ENCODE measurements around the gene PRAME.
A peak's percentile ranks its signal among the peaks of the same experiment; 100 is the strongest.

Gene PRAME

DNA sequence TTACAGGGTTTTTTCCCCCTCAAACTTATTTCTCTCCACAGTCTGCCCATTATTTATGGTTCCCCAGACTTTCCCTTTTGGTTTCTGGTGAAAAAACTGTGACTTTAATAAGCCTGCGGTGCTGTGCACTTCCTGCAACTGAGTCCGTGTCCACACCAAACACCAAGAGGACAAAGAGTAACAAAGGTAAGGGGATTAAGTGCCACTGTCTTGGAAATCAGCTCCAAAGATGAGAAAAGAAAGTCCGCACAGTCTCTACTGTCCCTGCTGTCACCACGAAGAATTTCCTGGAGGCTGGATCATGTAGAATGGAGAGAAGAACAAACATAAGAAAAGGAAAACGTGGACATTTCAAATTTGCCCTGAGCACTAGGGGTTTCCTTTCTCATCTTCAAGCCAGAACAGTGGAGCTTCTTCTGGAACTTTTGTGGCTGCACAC is 17.9 kb upstream of the PRAME start:
- FAIRE-seq (no peak), DNase-seq (ENCODE audit: insufficient read length, low spot score) (no peak)
- TF ChIP-seq, protein P1, sequence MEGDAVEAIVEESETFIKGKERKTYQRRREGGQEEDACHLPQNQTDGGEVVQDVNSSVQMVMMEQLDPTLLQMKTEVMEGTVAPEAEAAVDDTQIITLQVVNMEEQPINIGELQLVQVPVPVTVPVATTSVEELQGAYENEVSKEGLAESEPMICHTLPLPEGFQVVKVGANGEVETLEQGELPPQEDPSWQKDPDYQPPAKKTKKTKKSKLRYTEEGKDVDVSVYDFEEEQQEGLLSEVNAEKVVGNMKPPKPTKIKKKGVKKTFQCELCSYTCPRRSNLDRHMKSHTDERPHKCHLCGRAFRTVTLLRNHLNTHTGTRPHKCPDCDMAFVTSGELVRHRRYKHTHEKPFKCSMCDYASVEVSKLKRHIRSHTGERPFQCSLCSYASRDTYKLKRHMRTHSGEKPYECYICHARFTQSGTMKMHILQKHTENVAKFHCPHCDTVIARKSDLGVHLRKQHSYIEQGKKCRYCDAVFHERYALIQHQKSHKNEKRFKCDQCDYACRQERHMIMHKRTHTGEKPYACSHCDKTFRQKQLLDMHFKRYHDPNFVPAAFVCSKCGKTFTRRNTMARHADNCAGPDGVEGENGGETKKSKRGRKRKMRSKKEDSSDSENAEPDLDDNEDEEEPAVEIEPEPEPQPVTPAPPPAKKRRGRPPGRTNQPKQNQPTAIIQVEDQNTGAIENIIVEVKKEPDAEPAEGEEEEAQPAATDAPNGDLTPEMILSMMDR (IDR thresholded peaks at IDR 0.05; ENCODE audit: insufficient read depth, missing control alignments): no peak

DNA sequence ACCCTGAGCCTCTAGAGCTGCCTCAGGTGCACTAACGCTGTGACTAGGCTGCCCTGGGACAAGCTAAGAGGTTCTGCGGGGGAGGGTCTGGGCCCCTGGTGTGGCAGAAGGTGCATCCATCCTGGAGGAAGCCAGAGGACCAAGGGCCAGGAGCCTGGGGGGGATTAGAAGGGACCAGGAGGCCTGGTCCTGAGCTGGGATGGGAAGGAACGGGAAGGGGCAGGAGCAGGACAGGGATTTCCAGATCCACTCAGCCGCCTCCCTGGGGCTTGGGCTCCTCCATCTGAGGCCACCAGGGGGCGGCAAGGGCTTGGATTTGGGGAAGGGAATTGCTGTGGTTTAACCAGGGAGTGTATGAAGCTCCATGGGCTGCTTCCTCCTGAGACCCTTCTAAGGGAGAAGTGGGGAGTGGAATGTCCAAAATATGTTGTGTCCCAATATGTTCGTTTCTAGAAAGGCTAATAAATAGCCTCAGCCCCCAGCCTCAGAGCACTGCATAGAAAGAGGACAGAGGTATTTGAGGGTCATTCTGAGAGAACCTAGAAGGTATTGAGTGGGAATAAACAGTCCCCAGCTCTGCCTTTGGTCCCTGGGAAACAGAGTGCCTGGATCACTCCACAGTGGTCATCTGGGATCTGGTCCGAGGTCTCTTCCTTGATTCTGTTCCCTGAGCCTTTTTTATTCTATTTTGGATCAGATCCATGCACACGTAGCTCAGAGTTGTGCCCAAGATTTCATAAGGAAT is 17.4 kb upstream of the PRAME start:
- DNase-seq (ENCODE audit: insufficient read length, low spot score) (no peak), FAIRE-seq (no peak)
- TF ChIP-seq, protein P1 (IDR thresholded peaks at IDR 0.05; ENCODE audit: insufficient read depth, missing control alignments): peak; percentile 87

DNA sequence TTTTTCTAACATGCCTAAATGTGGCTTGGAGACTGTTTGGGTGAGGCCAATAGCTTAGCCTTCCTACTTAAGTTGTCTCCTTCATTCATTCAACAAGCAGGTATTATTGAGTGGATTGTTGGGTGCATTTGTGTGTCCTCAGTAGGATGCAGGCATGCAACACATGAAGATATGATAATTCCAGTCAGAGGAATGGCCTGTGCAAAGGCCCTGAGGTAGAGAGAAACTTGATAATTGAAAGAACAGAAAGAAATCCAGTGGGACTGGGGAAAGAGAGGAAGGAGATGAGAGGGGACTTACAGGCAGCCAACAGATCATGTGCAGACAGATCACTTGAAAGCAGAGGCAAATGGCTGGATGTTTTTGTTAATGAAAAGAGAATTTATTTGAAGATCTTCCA is 15.3 kb upstream of the PRAME start:
- FAIRE-seq (no peak), DNase-seq (ENCODE audit: insufficient read length, low spot score) (no peak)
- TF ChIP-seq, protein P1 (IDR thresholded peaks at IDR 0.05; ENCODE audit: insufficient read depth, missing control alignments): no peak

DNA sequence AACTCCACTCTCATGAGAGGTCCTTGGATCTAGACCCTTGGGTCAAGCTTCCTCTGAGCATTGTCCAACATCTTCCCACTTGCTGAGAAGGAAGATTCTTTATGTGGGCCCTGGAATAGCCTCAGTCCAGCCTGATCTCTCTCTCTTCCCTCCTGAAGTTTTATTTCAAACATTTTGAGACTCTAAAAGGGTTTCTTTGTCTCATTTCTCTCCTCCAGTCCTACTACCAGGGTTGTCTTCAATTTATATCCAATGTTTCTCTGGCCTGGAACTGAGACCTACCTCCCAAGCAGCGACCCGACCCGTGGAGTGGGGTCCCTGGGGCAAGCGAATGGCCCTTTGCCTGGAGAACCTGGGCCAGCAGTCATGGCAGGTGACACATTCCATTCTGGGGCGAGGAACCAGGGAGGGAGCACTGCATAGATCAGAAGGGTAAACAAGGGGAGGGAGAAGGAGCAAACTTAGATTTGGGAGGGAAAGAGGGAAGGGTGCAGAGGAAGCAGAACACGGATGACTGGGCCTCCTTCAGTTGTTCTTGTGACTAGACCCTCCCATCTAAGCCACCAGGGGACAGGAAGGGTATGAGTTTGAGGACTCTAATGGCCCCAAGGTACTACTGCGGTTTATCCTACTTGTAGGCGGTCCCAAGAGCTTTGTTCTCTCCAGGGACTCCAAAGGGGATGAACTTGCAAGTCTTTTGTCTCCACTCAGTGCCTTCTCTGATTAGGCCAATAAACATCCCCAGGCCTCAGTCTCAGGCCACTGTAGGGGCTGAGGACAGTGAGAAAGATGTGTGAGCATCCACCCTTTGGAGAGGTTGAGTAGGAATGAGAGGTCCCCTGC is 14.2 kb upstream of the PRAME start:
- TF ChIP-seq, protein P1 (IDR thresholded peaks at IDR 0.05; ENCODE audit: insufficient read depth, missing control alignments): no peak
- no peak for DNase-seq (ENCODE audit: insufficient read length, low spot score)
- FAIRE-seq: no peak

DNA sequence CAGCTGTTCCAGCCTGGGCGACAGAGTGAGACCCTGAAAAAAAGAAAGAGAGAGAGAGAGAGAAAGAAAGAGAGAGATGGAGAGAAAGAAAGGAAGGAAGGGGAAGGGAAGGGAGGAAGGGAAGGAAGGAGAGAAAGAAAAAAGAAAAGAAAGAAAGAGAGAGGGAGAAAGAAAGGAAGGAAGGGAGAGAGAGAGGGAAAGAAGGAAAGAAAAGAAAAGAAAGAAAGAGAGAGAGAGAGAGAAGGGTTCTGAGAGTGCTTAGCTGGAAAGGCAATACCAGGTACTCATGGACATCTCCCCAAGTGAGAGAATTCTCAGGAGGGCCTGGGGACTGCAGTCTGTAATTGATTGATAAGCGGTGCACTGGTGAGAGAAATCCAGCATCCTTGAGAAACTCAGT is 12.8 kb upstream of the PRAME start:
- FAIRE-seq: no peak
- TF ChIP-seq, protein P1 (IDR thresholded peaks at IDR 0.05; ENCODE audit: insufficient read depth, missing control alignments): no peak
- DNase-seq (ENCODE audit: insufficient read length, low spot score): no peak

DNA sequence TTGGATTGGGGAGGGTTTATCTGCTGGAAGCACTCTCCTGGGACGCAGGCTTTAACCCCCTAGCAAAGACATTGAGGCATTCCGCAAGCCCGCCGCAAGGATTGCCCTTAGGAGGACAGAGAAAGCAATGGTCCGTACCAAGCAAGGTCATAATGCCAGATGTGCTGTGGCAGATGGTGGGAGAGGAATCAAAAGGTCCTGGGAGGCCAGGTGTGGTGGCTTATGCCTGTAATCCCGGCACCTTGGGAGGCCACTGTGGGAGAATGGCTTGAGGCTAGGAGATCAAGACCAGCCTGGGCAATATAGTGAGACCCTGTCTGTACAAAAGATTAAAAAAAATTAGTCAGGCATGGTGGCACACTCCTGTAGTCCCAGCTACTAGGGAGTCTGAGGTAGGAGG is 12.4 kb upstream of the PRAME start:
- TF ChIP-seq, protein P1 (IDR thresholded peaks at IDR 0.05; ENCODE audit: insufficient read depth, missing control alignments): no peak
- no peak for DNase-seq (ENCODE audit: insufficient read length, low spot score)
- FAIRE-seq: no peak

DNA sequence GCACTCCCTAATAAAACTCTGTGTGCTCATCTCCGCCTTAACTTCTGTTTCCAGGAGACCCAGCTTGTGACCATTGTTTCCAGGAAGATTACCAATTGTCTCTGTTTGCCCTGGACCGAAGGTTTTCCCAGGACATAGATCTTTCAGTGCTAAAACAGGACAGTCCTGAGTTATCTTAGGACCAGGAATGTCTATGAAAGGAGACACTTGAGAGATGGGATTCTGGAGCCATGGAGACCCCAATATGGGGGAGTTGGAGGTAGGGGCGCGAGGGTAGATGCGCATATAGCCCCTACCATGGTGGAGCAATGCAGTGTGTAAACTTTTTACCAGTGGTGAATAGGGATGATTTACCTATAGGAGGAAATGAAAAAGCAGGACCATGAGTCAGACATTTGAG is 10.2 kb upstream of the PRAME start:
- DNase-seq (ENCODE audit: insufficient read length, low spot score) (no peak), FAIRE-seq (no peak)
- TF ChIP-seq, protein P1 (IDR thresholded peaks at IDR 0.05; ENCODE audit: insufficient read depth, missing control alignments): no peak

Data from D721Med (cell line).